HG03280 (cell line): ENCODE measurements around the gene AVPR2.

Source experiments
- ATAC-seq: cut with Tn5 transposase; IDR thresholded peaks from one replicate; pipeline ENCODE4 v1.9.1; 2021; ENCODE audit warnings: mild to moderate bottlenecking, moderate library complexity; ENCODE audit not compliant: unreplicated experiment

The AVPR2 gene

DNA sequence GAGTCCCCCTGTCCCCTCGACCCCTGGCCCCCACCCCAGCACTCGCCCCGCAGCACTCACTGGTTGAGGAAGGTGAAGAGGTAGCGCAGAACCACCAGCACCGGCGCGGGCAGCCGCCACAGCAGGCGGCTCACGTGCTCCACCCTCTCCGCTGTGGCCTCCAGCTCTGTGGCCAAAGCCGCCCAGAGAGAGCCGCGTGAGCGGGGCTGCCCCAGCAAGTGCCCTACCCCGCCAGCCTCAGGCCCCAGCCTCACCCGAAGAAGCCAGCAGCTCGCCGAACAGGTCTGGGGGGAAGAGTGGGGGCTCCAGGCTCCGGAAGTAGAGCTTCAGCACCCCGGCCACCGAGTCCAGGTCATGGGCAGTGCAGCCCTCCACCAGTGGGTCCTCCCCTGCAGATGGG is 6.0 kb downstream of the AVPR2 start:
- ATAC-seq, result no peak

DNA sequence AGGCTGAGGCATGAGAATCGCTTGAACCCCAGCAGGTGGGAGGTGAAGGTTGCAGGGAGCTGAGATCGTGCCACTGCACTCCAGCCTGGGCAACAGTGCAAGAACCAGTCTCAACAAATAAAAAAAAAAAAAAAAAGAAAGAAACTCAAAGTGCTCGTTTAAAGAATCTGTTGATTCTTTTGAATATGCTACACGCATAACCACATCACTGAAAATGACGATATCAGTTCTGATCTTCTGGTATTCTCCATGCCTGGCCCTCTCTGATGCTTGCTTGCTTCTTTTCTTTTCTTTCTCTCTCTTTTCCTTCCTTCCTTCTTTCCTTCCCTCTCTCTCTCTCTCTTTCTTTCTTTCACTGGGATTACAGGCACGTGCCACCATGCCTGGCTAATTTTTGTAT is 7.3 kb downstream of the AVPR2 start:
- ATAC-seq, result no peak

DNA sequence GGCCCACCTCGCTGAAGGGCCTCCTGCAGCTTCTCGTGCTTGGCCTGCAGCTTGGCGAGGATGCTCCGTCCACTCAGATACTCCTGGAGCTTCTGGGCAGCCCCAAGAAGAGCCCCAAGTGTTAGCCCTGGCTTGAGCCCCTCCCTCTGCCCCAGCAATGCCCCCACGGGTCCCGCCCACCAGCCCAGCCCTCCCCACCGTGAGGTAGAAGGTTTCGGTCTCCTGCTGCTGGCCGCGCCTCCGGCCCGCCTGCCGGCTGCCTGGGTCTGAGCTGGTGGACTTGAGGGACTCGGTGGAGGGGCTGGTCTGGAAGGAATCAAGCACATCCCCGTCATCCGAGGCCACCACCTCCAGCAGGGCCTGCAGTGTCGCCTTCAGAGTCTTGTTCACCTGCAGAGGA is 8.7 kb downstream of the AVPR2 start:
- ATAC-seq, result no peak

DNA sequence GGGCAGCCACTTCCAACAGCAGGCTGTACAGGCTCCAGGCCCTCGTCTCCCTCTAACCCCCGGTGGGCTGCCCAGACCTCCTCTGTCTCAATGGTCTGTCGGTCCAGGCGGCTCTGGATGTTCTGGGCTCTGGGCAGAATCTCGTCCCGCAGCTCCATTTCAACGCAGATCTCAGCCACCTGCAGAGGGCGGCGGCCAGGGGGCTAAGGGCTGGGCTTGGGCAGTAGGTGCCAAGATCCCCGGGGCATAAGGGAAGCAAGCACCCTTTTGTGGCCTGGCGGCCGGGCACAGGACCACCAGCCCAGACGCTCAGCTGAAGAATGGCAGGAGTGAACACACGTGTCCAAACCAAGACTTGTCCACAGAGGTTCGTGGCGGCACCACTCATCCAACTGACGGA is 9.2 kb downstream of the AVPR2 start:
- no peak for ATAC-seq

GRCh38 chrX:153917869-153918268 is 13.4 kb downstream of the AVPR2 start:
- no peak for ATAC-seq

GRCh38 chrX:153919281-153919680 is 14.8 kb downstream of the AVPR2 start:
- no peak for ATAC-seq

DNA sequence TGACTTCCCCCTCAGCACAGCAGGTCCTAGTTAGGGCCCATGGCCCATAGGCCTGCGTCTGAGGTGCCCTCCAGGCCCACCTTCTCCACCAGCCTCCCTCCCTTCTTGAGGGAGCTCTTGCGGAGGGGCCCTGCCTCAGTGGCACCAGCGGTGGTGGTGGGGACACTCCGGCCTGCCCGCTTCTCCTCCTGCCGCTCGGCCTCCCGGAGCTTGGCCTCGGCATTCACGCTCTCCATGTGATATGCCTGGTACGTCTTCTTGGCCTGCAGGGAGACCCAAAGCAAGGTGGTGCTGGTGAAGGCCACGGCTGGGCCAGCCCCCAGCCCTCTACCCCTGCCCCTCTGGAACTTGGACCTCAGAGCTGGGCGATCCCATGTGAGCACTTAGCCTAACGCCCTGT is 16.1 kb downstream of the AVPR2 start:
- no peak for ATAC-seq

GRCh38 chrX:153921070-153921469 is 16.6 kb downstream of the AVPR2 start:
- ATAC-seq, result no peak

DNA sequence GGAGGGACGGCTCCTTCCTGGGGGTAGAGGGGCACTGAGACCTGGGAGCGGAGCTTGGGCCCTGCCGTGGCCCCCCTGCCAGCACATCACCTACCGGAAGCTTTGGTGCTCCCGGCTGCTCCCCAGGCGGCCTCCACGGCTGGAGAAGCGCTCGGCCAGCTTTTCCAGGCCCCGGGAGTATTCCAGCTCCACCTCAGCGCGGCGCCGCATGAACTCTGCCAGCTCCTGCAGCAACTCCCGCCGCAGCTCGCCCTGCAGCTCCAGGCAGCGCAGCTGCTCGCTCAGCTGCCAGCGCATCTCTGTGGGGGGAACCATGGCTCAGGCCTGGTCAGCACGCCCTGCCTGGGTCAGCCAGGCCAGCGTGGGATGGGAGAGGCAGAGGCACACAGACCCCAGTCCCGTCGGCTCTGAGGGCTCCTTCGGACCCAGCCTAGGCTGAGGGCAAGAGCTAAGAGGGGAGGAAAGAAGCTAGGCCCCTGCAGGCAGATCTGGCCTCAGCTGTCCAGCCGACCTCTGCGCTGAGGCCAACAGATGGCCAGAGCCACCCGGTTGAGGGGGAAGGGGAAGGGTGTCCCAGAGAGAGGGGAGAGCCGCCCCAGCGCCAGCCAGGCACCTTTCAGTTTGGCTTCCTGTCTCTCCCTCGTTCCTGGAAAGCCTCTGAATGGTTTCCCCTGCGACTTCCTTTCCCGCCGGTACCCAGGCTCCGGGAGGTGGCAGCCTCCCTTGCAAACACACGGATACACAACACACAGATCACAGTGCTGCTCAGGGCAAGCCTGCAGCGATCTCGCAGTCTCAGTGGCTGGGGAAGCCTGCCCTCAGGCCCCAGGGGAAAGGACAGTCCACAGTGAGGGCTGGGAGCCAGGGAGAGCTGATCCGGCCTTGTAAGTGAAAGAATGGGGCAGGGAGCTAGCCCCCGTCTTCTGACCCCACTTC is 17.3 kb downstream of the AVPR2 start:
- ATAC-seq, result no peak

GRCh38 chrX:153922932-153923857 is 18.7 kb downstream of the AVPR2 start:
- ATAC-seq, result no peak

GRCh38 chrX:153924149-153924861 is 19.8 kb downstream of the AVPR2 start:
- no peak for ATAC-seq

- ATAC-seq, result no peak
These were observed 20.9 kb downstream of the AVPR2 start for GRCh38 chrX:153925387-153925738.

DNA sequence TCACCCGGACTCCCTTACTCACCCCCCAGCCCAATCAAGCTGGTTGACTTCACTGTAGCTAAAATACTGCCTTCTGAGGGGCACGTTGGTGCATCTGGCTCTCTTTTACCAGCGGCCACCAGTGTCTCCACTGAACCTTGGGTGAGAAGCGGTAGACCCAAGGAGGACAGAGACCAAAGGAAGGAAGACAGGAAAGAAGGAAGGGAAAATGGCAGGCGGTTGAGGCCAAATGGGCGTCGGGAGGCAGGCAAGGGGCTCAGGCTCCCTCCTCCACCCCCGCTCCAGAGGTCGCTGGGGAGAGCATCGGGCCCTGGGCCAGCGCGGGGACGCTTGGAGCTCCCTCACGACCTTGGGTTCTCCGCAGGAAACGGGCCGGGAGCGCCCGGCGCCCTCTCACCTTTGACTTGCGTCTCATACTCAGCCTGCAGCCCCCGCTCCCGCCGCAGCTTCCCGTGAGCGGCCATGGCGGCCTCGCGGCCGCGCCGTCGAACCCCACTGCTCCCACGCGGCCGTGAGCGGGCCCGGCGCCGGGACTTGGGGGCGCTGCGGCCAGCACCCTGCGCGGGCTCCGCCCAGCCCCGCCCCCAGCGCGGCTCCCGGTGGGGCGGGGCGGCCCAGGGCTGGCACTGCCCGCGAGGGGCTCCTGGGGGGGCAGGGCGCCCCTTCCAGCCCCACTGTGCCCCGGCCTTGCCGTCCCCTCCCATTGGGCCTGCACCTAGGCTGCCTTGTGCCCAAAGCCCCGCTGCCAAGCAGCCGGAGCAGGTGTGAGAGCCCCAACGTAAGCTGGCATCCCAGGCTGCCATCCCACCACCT is 21.5 kb downstream of the AVPR2 start, which contains the start of gene ARHGAP4:
TSS of gene ARHGAP4 (minus strand) at position 526 of the 813 bp plus-strand sequence. CDS start at position 464, 62 bp downstream.
- ATAC-seq, result no peak

DNA sequence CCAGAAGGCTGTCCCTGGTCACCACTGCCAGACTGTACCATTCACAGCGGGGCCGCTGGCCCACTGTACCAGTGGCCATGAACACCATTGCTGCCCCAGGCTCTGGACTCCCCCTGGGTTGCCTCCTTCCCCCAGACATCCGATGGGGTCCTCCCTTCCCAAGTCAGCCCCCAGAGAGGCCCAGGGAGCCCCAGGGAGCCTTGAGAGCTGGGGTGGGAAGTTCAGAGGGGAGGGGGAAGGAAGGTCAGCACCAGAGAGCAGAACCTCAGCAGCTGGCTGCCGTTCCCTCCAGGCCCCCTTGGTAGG is 22.0 kb downstream of the AVPR2 start:
- no peak for ATAC-seq

DNA sequence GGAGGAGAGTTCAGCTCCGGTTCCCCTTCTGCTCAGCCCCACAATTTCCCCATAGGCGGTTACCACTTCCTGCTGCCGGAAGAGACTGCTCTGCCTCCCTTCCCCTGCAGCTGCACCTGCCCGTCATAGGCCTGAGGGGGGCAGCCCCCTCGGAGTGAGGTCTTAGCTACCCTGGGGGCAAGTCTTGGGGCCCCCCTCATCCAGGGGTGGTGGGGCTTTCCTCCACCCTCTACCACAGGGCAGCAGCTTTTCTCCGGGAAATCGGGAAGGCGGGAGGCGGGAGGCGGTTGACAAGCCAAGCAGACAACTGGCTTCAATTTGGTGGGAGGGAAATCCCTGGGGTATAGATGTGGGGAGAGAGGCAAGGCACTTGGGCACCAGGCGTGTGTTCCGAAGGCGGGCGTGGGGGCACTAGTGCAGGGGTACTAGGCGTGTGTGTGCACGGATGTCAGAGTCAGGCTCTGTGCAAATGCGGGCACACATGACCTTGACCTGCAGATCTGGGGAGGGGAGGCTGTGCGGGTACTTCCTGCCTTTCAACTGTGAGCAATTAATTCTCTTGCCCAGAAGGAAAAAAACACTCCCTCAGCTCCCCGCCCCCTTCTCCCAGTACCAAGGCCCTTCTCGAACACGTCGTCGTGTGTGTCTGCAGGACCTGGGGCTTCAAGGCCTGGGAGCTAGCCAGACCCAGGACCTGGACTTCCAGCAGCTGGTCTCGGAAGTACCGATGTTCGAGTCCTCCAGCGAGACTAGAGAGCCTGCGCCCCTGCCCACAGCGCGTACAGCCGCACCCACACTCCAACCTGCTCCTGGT is 22.6 kb downstream of the AVPR2 start:
- peak; percentile 40 for ATAC-seq

DNA sequence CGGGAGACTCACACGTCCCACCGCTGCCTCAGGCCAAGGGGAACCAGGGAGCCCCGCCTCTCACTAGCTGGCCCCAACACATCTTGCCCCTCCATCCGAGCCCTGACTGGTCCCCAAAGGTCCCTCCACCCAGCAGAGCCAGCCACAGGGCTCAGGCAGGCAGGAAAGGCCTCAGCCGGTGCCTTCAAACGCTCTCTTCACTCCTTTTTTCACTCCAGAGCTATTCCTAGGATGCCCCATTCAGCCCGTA is 23.1 kb downstream of the AVPR2 start:
- ATAC-seq, result no peak

GRCh38 chrX:153927922-153928760 is 23.7 kb downstream of the AVPR2 start:
- ATAC-seq, result peak; percentile 74

GRCh38 chrX:153928846-153929245 is 24.4 kb downstream of the AVPR2 start:
- no peak for ATAC-seq

DNA sequence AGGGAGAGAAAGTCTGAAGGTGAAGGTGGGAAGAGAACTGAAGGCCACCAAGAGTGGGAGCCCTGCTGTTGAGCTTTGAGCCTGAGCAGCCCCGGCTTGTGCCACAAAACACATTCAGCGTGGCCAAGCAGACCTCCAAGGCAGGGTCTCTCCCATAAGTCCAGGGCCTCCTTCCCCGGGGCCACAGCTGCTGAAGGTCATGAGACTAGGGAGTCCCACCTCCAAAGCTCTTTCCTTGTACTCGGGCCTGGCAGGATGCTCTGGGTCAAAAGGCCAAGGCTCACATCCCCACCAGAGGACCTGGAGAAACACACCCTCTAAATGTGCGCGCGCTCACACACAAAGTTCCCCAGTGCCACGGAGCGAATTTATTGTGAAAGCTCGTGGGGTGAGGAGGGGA is 25.1 kb downstream of the AVPR2 start:
- no peak for ATAC-seq
